Kidney epithelial cell (primary cell): ENCODE measurements around the gene ELOF1. TPM values are rescaled to one million over a fixed set of nuclear protein-coding genes. Genes with fewer than 3 reads are reported as not detected.
"Not testable (repeated sequence)": the region's sequence is repeated elsewhere in the genome, so short reads cannot be mapped to it uniquely, and the experiment has no call there.

Experiments used
- DNase-seq: peaks from one replicate; pipeline ENCODE4 v3.0.0-alpha.2; 2010; ENCODE audit warnings: low read depth
- H3K27me3 ChIP-seq: 2 replicates; pipeline ENCODE4 v1.6.0; 2011; ENCODE audit warnings: low read length; ENCODE audit not compliant: control insufficient read depth, insufficient read depth
- H3K36me3 ChIP-seq: 2 replicates; pipeline ENCODE4 v1.5.1; 2011; ENCODE audit warnings: low read length; ENCODE audit not compliant: control insufficient read depth, insufficient read depth
- H3K4me3 ChIP-seq: 2 replicates; pipeline ENCODE4 v1.5.1; 2011; ENCODE audit warnings: low read depth, mild to moderate bottlenecking, control low read depth, low read length
- total RNA-seq: library from RNA; depleted of rRNA; stranded (reverse); fragments of >200 nt; gene quantifications from 2 replicates; pipeline ENCODE4 v1.2.3, GENCODE V29; 2015
- TF ChIP-seq, protein P1 (sequence below): IDR thresholded peaks from 2 replicates; pipeline ENCODE4 v1.5.1; 2011; ENCODE audit warnings: mild to moderate bottlenecking, moderate library complexity, low read length, control low read depth, inconsistent platforms; ENCODE audit not compliant: insufficient read depth, poor library complexity, severe bottlenecking

Gene ELOF1
- total RNA-seq, 1 donor from 2014 or later: 69.6 TPM

DNA sequence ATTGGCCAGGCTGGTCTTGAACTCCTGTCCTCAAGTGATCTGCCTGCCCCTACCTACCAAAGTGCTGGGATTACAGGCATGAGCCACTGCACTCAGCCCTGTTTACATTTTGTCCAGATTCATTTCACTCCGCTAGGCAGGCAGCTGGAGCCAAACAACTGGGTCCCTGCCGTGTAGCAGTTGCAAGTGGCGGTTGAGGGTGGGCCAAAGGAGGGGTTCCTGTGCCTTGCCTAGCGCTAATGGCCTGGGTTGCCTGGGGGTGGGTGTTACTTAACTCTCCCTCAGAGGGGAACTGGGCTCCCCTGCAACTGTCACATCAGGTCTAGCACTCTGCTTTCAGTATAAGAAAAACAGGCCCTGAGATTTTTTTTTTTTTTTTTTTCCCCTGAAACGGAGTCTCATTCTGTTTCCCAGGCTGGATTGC lies 11.0 kb upstream of the ELOF1 start:
- H3K27me3 ChIP-seq: no peaks in the 10 kb centered on the region
- no peak for DNase-seq
- no peaks in the 10 kb centered on the region for H3K36me3 ChIP-seq
- TF ChIP-seq, protein P1, sequence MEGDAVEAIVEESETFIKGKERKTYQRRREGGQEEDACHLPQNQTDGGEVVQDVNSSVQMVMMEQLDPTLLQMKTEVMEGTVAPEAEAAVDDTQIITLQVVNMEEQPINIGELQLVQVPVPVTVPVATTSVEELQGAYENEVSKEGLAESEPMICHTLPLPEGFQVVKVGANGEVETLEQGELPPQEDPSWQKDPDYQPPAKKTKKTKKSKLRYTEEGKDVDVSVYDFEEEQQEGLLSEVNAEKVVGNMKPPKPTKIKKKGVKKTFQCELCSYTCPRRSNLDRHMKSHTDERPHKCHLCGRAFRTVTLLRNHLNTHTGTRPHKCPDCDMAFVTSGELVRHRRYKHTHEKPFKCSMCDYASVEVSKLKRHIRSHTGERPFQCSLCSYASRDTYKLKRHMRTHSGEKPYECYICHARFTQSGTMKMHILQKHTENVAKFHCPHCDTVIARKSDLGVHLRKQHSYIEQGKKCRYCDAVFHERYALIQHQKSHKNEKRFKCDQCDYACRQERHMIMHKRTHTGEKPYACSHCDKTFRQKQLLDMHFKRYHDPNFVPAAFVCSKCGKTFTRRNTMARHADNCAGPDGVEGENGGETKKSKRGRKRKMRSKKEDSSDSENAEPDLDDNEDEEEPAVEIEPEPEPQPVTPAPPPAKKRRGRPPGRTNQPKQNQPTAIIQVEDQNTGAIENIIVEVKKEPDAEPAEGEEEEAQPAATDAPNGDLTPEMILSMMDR: no peak
- no peak overlapping the region for H3K4me3 ChIP-seq

DNA sequence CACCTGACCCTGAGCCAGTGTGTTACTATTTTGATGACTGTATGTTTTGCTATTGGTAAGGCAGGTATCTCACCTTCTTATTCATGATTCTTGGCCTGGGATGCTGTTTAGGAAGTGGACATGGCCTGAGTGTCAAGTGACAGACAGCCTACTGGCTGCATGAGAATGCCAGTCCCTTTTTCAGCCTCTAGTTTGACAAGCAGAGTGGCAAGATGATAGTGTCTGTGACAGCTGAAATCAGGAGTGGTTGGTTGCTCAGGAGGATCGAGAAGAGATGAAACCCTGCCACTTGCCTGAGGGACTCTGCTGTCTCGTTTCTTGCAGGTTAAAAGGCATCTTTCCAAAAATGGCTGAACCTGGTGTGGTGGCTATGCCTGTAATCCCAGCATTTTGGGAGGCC lies 7.1 kb upstream of the ELOF1 start:
- Histone ChIP-seq H3K36me3 (no peaks in the 10 kb centered on the region), H3K4me3 (no peak overlapping the region), H3K27me3 (no peaks in the 10 kb centered on the region)
- TF ChIP-seq, protein P1: no peak
- DNase-seq: no peak

DNA sequence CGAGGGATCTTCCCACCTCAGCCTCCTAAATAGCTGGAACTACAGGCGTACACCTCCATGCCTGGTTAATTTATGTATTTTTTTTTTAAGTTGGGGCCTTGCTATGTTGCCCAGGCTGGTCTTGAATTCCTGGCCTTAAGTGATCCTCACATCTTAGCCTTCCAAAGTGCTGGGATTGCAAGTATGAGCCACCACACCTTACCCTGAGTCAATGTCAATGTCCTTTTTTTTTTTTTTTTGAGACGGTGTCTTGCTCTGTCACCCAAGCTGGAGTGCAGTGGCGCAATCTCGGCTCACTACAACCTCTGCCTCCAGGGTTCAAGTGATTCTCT lies 6.6 kb upstream of the ELOF1 start:
- not testable (repeated sequence) for H3K4me3 ChIP-seq, H3K36me3 ChIP-seq, DNase-seq, H3K27me3 ChIP-seq

DNA sequence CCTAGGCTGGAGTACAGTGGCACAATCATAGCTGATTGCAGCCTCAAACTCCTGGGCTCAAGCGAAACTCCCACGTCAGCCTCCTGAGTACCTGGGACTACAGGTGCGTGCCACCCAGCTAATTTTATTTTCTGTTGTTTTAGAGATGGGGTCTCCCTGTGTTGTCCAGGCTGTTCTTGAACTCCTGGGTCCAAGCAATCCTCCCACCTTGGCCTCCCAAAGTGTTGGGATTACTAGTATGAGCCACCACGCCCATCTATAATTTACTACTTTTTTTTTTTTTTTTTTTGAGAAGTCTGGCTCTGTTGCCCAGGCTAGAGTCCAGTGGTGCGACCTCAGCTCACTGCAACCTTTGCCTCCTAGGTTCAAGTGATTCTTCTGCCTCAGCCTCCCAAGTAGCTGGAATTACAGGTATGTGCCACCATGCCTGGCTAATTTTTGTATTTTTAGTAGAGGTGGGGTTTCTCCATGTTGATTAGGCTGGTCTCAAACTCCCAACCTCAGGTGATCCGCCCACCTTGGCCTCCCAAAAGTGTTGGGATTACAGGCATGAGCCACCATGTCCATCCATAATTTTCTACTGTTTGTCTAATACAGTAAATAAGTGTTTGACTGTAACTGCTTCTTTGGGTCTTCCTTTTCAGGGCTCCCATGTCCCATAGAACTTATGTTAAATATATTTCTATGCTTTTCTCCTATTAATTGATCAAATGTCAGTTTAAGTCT lies 5.2 kb upstream of the ELOF1 start:
- DNase-seq, H3K36me3 ChIP-seq, H3K27me3 ChIP-seq, H3K4me3 ChIP-seq: not testable (repeated sequence)

DNA sequence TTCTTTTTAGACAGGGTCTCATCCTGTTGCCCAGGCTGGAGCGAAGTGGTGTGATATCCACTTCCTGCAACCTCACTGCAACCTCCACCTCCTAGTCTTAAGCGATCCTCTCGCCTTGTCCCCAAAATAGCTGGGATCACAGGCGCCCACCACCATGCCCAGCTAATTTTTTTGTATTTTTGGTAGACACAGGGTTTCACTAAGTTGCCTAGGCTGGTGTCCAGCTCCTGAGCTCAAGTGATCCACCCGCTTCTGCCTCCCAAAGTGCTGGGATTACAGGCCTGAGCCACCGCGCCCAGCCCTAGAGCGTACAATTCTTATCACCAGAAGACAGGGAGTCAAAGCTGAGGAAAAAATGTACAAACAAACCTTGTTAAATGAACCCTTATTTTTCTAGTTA lies 4.5 kb upstream of the ELOF1 start:
- Histone ChIP-seq H3K36me3 (no peaks in the 10 kb centered on the region), H3K27me3 (no peaks in the 10 kb centered on the region), H3K4me3 (no peak overlapping the region)
- TF ChIP-seq, protein P1: no peak
- no peak for DNase-seq

DNA sequence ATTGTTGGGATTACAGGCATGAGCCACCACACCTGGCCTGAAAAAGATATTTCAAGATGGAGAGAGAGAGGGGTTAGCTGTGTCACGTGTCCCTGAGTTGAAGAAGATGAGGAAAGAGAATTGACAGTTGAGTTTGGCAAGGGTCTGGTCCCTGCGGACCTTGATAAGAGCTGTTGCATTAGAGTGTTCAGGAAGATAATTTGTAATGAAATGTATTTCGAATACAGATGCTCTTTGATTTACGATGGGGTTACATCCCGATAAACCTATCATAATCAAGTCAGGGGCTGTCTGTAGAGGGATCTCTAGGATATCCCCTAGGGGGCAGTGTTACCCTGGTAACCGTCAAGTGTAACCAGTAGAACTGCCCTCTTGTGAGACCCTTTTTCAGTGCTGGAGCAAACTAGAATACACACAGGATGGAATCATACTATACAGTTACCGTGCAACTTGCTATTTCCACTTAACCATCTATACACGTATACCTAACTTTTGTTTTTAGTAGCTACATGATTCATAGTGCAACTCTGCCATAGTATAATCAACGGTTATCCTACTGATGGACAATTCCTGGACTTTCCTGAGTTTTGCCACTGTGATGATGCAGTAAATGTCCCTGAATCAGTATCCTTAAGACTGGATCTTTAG lies 1.5 kb upstream of the ELOF1 start:
- DNase-seq: no peak
- Histone ChIP-seq H3K36me3 (no peaks in the 10 kb centered on the region), H3K27me3 (no peaks in the 10 kb centered on the region), H3K4me3 (no peak overlapping the region)
- TF ChIP-seq, protein P1: peak; percentile 77
